PC-3 (cell line): Measurements from ENCODE around the gene ARL17A.
"Not testable (repeated sequence)": the region's sequence is repeated elsewhere in the genome, so short reads cannot be mapped to it uniquely, and the experiment has no call there.

Experiments
- EZH2 ChIP-seq: fragments of 300-600 bp; sonication (generic); IDR thresholded peaks from one replicate; pipeline ENCODE4 v1.6.1; 2017; ENCODE audit warnings: antibody characterized with exemption, mild to moderate bottlenecking, low read length; ENCODE audit not compliant: unreplicated experiment
- TF ChIP-seq, protein P1 (sequence below): fragments of 300-600 bp; sonication (generic); conservative IDR thresholded peaks from 2 replicates; pipeline ENCODE4 v1.5.1; 2017; ENCODE audit warnings: antibody characterized with exemption, low read depth, mild to moderate bottlenecking, low read length

DNA sequence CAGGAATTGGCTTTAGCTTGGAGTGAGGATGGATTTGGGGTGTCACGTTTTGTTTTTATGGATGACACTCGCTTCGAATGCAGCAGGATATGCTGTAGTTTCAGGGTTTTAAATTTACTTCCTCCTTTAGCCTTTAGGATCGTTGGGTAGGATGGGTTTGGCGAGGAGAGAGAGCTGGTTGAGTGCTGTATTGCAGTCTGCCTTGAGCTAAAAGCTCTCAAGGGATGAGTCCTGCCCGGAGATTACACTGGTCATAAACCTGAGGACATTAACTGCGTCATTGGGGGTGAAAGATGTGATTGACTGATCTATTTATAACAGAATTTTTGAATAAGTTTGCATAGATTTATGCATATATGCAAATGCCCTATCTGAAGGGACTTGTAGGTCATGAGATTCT is 11.8 kb upstream of the ARL17A start:
- TF ChIP-seq, protein P1, sequence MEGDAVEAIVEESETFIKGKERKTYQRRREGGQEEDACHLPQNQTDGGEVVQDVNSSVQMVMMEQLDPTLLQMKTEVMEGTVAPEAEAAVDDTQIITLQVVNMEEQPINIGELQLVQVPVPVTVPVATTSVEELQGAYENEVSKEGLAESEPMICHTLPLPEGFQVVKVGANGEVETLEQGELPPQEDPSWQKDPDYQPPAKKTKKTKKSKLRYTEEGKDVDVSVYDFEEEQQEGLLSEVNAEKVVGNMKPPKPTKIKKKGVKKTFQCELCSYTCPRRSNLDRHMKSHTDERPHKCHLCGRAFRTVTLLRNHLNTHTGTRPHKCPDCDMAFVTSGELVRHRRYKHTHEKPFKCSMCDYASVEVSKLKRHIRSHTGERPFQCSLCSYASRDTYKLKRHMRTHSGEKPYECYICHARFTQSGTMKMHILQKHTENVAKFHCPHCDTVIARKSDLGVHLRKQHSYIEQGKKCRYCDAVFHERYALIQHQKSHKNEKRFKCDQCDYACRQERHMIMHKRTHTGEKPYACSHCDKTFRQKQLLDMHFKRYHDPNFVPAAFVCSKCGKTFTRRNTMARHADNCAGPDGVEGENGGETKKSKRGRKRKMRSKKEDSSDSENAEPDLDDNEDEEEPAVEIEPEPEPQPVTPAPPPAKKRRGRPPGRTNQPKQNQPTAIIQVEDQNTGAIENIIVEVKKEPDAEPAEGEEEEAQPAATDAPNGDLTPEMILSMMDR: not testable (repeated sequence)
- not testable (repeated sequence) for TF ChIP-seq EZH2
